Measurements from ENCODE around the gene APOF.
"Not testable (repeated sequence)": the region's sequence is repeated elsewhere in the genome, so short reads cannot be mapped to it uniquely, and the experiment has no call there.

Gene APOF

GRCh38 chr12:56366948-56367347, 4.3 kb upstream of the APOF start:
- no peak for DNase-seq

GRCh38 chr12:56361487-56362129, 1.0 kb downstream of the APOF start:
- DNase-seq = no peak

- peak; percentile 99 for DNase-seq
Measured at GRCh38 chr12:56359851-56360767, 2.5 kb downstream of the APOF start, which contains the start of gene STAT2. Gene STAT2, minus strand, starts transcription at chr12:56360107. Its CDS starts 3,536 bp downstream, at chr12:56356571.

GRCh38 chr12:56358836-56359532, 3.7 kb downstream of the APOF start:
- no peak for DNase-seq

- no peak for DNase-seq
Measured at GRCh38 chr12:56351325-56351724, 11.3 kb downstream of the APOF start.

- DNase-seq = no peak
Measured at GRCh38 chr12:56350662-56351061, 12.0 kb downstream of the APOF start.

- no peak for DNase-seq
Measured at GRCh38 chr12:56348776-56349175, 13.9 kb downstream of the APOF start.

GRCh38 chr12:56347255-56347654, 15.4 kb downstream of the APOF start:
- not testable (repeated sequence) for DNase-seq

- DNase-seq = peak; percentile 16 to 39
Measured at GRCh38 chr12:56346675-56347074, 16.0 kb downstream of the APOF start.

- DNase-seq = not testable (repeated sequence)
Measured at GRCh38 chr12:56342290-56342689, 20.4 kb downstream of the APOF start.

GRCh38 chr12:56341616-56342015, 21.0 kb downstream of the APOF start:
- DNase-seq = no peak

- no peak for DNase-seq
Measured at GRCh38 chr12:56339158-56339422, 23.6 kb downstream of the APOF start.

- peak; percentile 86 to 91 for DNase-seq
Measured at GRCh38 chr12:56338308-56339157, 24.1 kb downstream of the APOF start, which contains the start of gene IL23A. Gene IL23A, plus strand, starts transcription at chr12:56338884. Its CDS starts 161 bp downstream, at chr12:56339045.

- no peak for DNase-seq
Measured at GRCh38 chr12:56337753-56338251, 24.9 kb downstream of the APOF start.

GRCh38 chr12:56336361-56337167, 26.1 kb downstream of the APOF start:
- DNase-seq = no peak

- not testable (repeated sequence) for DNase-seq
Measured at GRCh38 chr12:56335527-56335926, 27.1 kb downstream of the APOF start.

- no peak for DNase-seq
Measured at GRCh38 chr12:56334490-56334793, 28.2 kb downstream of the APOF start.

GRCh38 chr12:56333679-56334489, 28.8 kb downstream of the APOF start, which contains the start of gene PAN2:
Gene PAN2, minus strand, starts transcription at chr12:56334000. Its CDS starts 906 bp downstream, at chr12:56333094.
- peak; percentile 93 to 95 for DNase-seq

GRCh38 chr12:56333197-56333678, 29.4 kb downstream of the APOF start:
- DNase-seq = no peak

- DNase-seq = peak in 1 of 2 experiments; percentile 20
Measured at GRCh38 chr12:56332512-56333196, 30.0 kb downstream of the APOF start.
